Peyer's patch (tissue), 4 donors: ENCODE data around the gene UBE3A. TPM values are rescaled to one million over a fixed set of nuclear protein-coding genes. Genes with fewer than 3 reads are reported as not detected.

Source experiments
- DNase-seq, 3 donors: peaks; one replicate each; pipeline ENCODE4 v3.0.0-alpha.2; 2017 to 2019
- H3K27ac ChIP-seq, 4 donors: fragments of 200-600 bp; sonication (generic); one replicate each; pipeline ENCODE4 v1.5.1; 2016 to 2019
- H3K27me3 ChIP-seq, 2 donors: fragments of 200-600 bp; sonication (generic); one replicate each; pipeline ENCODE4 v1.5.1; 2019
- H3K36me3 ChIP-seq, 3 donors: fragments of 200-600 bp; sonication (generic); one replicate each; pipeline ENCODE4 v1.5.1; 2016 to 2019
- H3K4me1 ChIP-seq, 4 donors: fragments of 200-600 bp; sonication (generic); one replicate each; pipeline ENCODE4 v1.5.1; 2016 to 2019
- H3K4me3 ChIP-seq, 4 donors: fragments of 200-600 bp; sonication (generic); 1 replicate in 3 of 4; 2 replicates in 1 of 4; pipeline ENCODE4 v1.5.1; 2016 to 2019; ENCODE audit warnings: mild to moderate bottlenecking in 1 of 4
- H3K9me3 ChIP-seq, 4 donors: fragments of 200-600 bp; sonication (generic); one replicate each; pipeline ENCODE4 v1.5.1; 2016 to 2019; ENCODE audit warnings: mild to moderate bottlenecking in 1 of 4
- POLR2A ChIP-seq, 2 donors: fragments of 450-650 bp; IDR thresholded peaks; one replicate each; pipeline ENCODE4 v1.5.1; 2017; ENCODE audit warnings: antibody characterized with exemption in 2 of 2, mild to moderate bottlenecking in 2 of 2, moderate library complexity in 2 of 2
- total RNA-seq, 4 donors: library from RNA; depleted of rRNA; stranded (reverse); fragments of >200 nt; gene quantifications; one replicate each; pipeline ENCODE4 v1.1.0, GENCODE V29; 2016
- TF ChIP-seq, protein P1 (sequence below), 6 experiments: fragments of 450-650 bp in 4 of 6; fragments of 200-600 bp in 2 of 6; sonication (generic) in 1 of 6; IDR thresholded peaks; one replicate each; pipeline ENCODE4 v1.5.1; 2017 to 2019; ENCODE audit warnings: antibody characterized with exemption in 6 of 6, mild to moderate bottlenecking in 3 of 6, moderate library complexity in 1 of 6

UBE3A gene
- total RNA-seq, 4 donors from 2014 or later, result 52.9 to 106 (median 95.2) TPM

GRCh38 chr15:25477816-25478215 is 39.0 kb upstream of the UBE3A start:
- DNase-seq, result no peak
- Histone ChIP-seq H3K27ac (no peak overlapping the region), H3K36me3 (no peaks in the 10 kb centered on the region), H3K27me3 (no peaks in the 10 kb centered on the region), H3K4me1 (no peaks in the 10 kb centered on the region), H3K9me3 (no peaks in the 10 kb centered on the region), H3K4me3 (no peak overlapping the region)
- TF ChIP-seq POLR2A (IDR thresholded peaks at IDR 0.05), result no peak
- TF ChIP-seq, protein P1, sequence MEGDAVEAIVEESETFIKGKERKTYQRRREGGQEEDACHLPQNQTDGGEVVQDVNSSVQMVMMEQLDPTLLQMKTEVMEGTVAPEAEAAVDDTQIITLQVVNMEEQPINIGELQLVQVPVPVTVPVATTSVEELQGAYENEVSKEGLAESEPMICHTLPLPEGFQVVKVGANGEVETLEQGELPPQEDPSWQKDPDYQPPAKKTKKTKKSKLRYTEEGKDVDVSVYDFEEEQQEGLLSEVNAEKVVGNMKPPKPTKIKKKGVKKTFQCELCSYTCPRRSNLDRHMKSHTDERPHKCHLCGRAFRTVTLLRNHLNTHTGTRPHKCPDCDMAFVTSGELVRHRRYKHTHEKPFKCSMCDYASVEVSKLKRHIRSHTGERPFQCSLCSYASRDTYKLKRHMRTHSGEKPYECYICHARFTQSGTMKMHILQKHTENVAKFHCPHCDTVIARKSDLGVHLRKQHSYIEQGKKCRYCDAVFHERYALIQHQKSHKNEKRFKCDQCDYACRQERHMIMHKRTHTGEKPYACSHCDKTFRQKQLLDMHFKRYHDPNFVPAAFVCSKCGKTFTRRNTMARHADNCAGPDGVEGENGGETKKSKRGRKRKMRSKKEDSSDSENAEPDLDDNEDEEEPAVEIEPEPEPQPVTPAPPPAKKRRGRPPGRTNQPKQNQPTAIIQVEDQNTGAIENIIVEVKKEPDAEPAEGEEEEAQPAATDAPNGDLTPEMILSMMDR (IDR thresholded peaks at IDR 0.05), result no peak

DNA sequence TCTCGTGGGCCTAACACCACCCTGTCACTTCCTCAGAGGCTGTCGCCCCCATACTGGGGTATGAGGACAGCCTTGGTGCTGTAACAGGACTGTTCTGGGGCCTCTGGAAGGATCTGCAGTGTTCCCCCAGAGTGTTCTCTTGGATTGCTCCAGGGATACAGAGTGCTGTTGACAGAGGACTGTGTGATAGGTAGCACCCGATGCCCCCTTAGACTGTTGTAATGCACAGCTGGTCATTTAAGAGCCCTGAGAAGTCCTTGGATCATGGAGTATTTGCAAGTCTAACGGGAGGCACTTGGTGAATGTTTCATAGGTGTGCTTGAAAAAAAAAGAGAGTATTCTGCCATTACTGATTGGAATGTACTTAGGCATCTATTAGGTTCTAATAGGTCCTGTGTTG is 35.4 kb upstream of the UBE3A start:
- no peak overlapping the region for H3K27ac ChIP-seq
- H3K9me3 ChIP-seq, result no peaks in the 10 kb centered on the region
- no peak for TF ChIP-seq POLR2A (IDR thresholded peaks at IDR 0.05)
- TF ChIP-seq, protein P1 (IDR thresholded peaks at IDR 0.05), result no peak
- no peak for DNase-seq
- H3K36me3 ChIP-seq, result no peaks in the 10 kb centered on the region
- H3K4me1 ChIP-seq, result no peaks in the 10 kb centered on the region
- H3K4me3 ChIP-seq, result no peak overlapping the region
- H3K27me3 ChIP-seq, result no peaks in the 10 kb centered on the region

GRCh38 chr15:25470230-25470629 is 31.4 kb upstream of the UBE3A start:
- TF ChIP-seq, protein P1 (IDR thresholded peaks at IDR 0.05), result no peak
- no peak for TF ChIP-seq POLR2A (IDR thresholded peaks at IDR 0.05)
- H3K36me3 ChIP-seq, result no peaks in the 10 kb centered on the region
- no peak for DNase-seq

DNA sequence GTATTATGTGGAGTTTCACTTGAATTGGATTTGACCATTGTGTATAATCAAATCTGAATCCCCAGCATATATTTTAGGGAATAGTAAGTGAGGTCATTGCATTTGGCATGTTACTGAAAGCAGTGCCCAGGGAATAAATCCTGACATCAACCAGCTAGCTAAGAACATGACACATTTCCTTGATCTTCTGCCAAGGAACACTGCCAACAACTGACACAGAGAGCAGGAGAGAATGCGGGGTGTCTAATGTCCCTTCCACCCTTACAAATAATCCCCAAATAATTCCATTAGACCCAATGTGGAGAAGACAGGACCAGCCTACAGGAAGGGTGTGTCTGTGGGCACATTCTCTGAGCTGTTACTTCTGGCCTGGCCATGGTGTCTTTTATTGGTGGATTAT is 30.6 kb upstream of the UBE3A start:
- TF ChIP-seq, protein P1 (IDR thresholded peaks at IDR 0.05), result no peak
- TF ChIP-seq POLR2A (IDR thresholded peaks at IDR 0.05), result no peak
- Histone ChIP-seq H3K27me3 (no peaks in the 10 kb centered on the region), H3K27ac (no peak overlapping the region), H3K9me3 (no peaks in the 10 kb centered on the region), H3K4me1 (no peaks in the 10 kb centered on the region), H3K4me3 (no peak overlapping the region), H3K36me3 (no peaks in the 10 kb centered on the region)
- DNase-seq, result no peak

More at GRCh38 chr15:25470230-25470629, 31.4 kb upstream of the UBE3A start:
- Histone ChIP-seq H3K4me1 (no peaks in the 10 kb centered on the region), H3K9me3 (no peaks in the 10 kb centered on the region), H3K4me3 (no peak overlapping the region), H3K27me3 (no peaks in the 10 kb centered on the region), H3K27ac (no peak overlapping the region)

GRCh38 chr15:25468611-25469010 is 29.8 kb upstream of the UBE3A start:
- Histone ChIP-seq H3K4me3 (no peak overlapping the region), H3K27ac (no peak overlapping the region), H3K36me3 (no peaks in the 10 kb centered on the region), H3K4me1 (no peaks in the 10 kb centered on the region), H3K9me3 (no peaks in the 10 kb centered on the region), H3K27me3 (no peaks in the 10 kb centered on the region)
- TF ChIP-seq, protein P1 (IDR thresholded peaks at IDR 0.05), result no peak
- TF ChIP-seq POLR2A (IDR thresholded peaks at IDR 0.05), result no peak
- DNase-seq, result no peak

DNA sequence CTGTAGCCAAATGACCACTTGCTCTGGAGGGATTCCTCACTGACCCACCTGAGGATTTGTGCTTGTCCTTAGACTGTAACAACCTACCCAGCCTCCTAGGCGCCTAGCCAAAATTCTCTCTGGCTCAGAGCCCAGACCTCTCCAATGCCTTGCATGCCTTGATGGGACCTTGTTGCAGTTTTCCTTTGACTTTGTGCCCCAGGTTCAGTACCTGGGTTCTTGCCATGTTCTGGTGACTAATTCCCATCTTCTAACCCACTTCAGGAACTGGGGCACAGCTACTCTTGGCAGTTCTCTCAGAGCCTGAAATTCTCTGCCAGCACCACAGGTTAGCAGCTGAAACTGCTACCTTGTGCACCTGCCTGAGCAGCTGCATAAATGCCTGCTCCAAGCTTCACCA is 27.0 kb upstream of the UBE3A start:
- H3K4me3 ChIP-seq, result no peak overlapping the region
- no peak overlapping the region for H3K27ac ChIP-seq
- DNase-seq, result no peak
- no peaks in the 10 kb centered on the region for H3K9me3 ChIP-seq
- H3K27me3 ChIP-seq, result no peaks in the 10 kb centered on the region
- H3K4me1 ChIP-seq, result no peaks in the 10 kb centered on the region
- TF ChIP-seq POLR2A (IDR thresholded peaks at IDR 0.05), result no peak
- TF ChIP-seq, protein P1 (IDR thresholded peaks at IDR 0.05), result no peak
- no peaks in the 10 kb centered on the region for H3K36me3 ChIP-seq
